ENCODE results near the gene ACTN1. TPM values are rescaled to one million over a fixed set of nuclear protein-coding genes. Genes with fewer than 3 reads are reported as not detected.
A peak's percentile ranks its signal among the peaks of the same experiment; 100 is the strongest.

ACTN1 gene
- total and polyA plus RNA-seq, 2 of the 8 experiments (the other 6 are each of a cell fraction or from before 2014, with no cell fraction given), result 236 to 262 TPM

DNA sequence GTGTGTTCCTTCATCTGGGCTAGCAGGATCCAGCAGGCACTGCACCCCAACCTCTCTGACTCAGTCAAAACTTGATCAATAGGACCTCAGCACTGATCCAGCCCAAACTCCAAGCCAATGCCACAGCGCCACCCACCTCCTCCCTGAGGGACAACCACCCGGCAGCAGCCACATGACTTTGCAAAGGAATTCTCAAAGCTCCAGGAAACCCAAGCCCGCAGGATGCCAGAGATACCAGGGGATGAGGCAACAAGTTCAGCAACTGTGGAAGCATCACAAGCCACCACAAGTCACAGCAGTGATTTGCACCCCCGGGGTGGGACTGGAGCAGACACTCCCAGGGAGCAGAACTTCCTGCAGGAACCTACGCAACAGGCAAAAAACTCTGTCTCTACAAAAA, 37.3 kb downstream of the ACTN1 start:
- H3K4me1 ChIP-seq (replicated peaks in 1 of 4; ENCODE audit: control insufficient read depth in 3 of 4, insufficient read depth in 4 of 4, low read length in 3 of 4), result peaks cover 2 to 44% (median 25%) of the 10 kb centered on the region in 4 experiments
- H4K20me1 ChIP-seq (replicated peaks in 1 of 2; ENCODE audit: control insufficient read depth in 1 of 2, insufficient read depth in 2 of 2, low read length in 2 of 2), result peaks cover 20 to 48% of the 10 kb centered on the region in 2 experiments
- 61% methylated on average over 5 of the region's 5 CpGs; no CpG with 5 or more reads in 1 of the 2 experiments for WGBS, 2 experiments (ENCODE audit: extremely low coverage in 1 of 2, insufficient coverage in 1 of 2, insufficient read length in 1 of 2, insufficient replicate concordance in 2 of 2, low coverage in 1 of 2, low lambda C conversion rate in 2 of 2, missing lambda C conversion rate in 1 of 2)
- FAIRE-seq (no peak), DNase-seq (ENCODE audit: low read depth in 1 of 2, low spot score in 2 of 2) (peak; percentile 74 to 82)
- no peak overlapping the region for H3K4ac ChIP-seq (replicated peaks; ENCODE audit: insufficient read length, low read depth, low read length)
- no peak overlapping the region for H3K27ac ChIP-seq (ENCODE audit: low read depth, low read length)
- peak overlapping the region; percentile 89; the same call in 1 of the 2 replicates for H2BK5ac ChIP-seq (ENCODE audit: low read depth, low read length)
- H3K4me3 ChIP-seq (ENCODE audit: extremely low read depth in 1 of 4, insufficient read depth in 2 of 4, low read depth in 3 of 4, low read length in 4 of 4), result no peak overlapping the region
- no peak overlapping the region for H3K56ac ChIP-seq (replicated peaks; ENCODE audit: insufficient read length, low read depth, low read length)
- H3K23me2 ChIP-seq (ENCODE audit: low read depth, low read length), result no peaks in the 10 kb centered on the region; the same call in 1 of the 2 replicates
- no peak overlapping the region for H3K23ac ChIP-seq (ENCODE audit: insufficient read length)
- H3K9ac ChIP-seq (replicated peaks in 1 of 4; ENCODE audit: extremely low read depth in 1 of 4, low read depth in 3 of 4, low read length in 3 of 4), result no peak overlapping the region
- H3K14ac ChIP-seq (ENCODE audit: insufficient read length), result no peak overlapping the region
- no peak overlapping the region for H2BK12ac ChIP-seq (ENCODE audit: low read depth, low read length)
- ChIA-PET CTCF (ENCODE audit: partially characterized antibody) (interaction anchor here (0.6 to 22.6 kb wide), 20 partner anchors 12 to 188 kb away, joined by 3 to 291 read pairs (median 4); partner anchors contain the start of gene ACTN1), POLR2A (ENCODE audit: partially characterized antibody) (interaction anchor here (0.7 to 1.9 kb wide), 6 partner anchors 10 to 38 kb away, joined by 3 to 5 read pairs (median 3); no protein-coding TSS in a partner anchor)
- peak overlapping the region in 1 of 2 experiments; percentile 6; a peak in 1 of 4 replicates for H3K4me2 ChIP-seq (ENCODE audit: insufficient read depth in 1 of 2, low read depth in 2 of 2, low read length in 2 of 2)
- peak overlapping the region; percentile 84 for H3K18ac ChIP-seq (ENCODE audit: extremely low read depth, low read length)
- peak overlapping the region; percentile 34; the same call in 1 of the 2 replicates for H2BK15ac ChIP-seq (ENCODE audit: low read length)
- no peaks in the 10 kb centered on the region for H3K9me3 ChIP-seq (ENCODE audit: insufficient read depth in 2 of 2, low read depth in 1 of 2, low read length in 1 of 2)
- H4K5ac ChIP-seq (ENCODE audit: insufficient read length, low read depth, low read length), result no peak overlapping the region
- H2AFZ ChIP-seq (ENCODE audit: low read length), result no peak overlapping the region
- H4K8ac ChIP-seq (ENCODE audit: extremely low read depth, insufficient read depth, low read length), result no peak overlapping the region
- no peak overlapping the region for H4K91ac ChIP-seq (replicated peaks; ENCODE audit: insufficient read length, low read length)
- H3K79me2 ChIP-seq (ENCODE audit: control insufficient read depth in 1 of 2, insufficient read depth in 2 of 2, low read length in 2 of 2), result peaks cover 7 to 99% of the 10 kb centered on the region in 2 experiments; a peak in 3 of 4 replicates
- H2BK120ac ChIP-seq (replicated peaks; ENCODE audit: low read depth, low read length), result no peak overlapping the region
- no peak overlapping the region for H2AK5ac ChIP-seq (ENCODE audit: low read depth, low read length)
- peaks cover 42% of the 10 kb centered on the region for H3K79me1 ChIP-seq (ENCODE audit: low read depth, low read length)
- no peaks in the 10 kb centered on the region for H3K36me3 ChIP-seq (ENCODE audit: control insufficient read depth in 2 of 4, insufficient read depth in 4 of 4, low read length in 3 of 4)
- H3K27me3 ChIP-seq (replicated peaks in 1 of 4; ENCODE audit: control insufficient read depth in 3 of 4, extremely low read depth in 1 of 4, insufficient read depth in 3 of 4, low read length in 3 of 4), result no peaks in the 10 kb centered on the region
- H2BK20ac ChIP-seq (ENCODE audit: low read length), result no peak overlapping the region
- TF ChIP-seq JUND (IDR thresholded peaks at IDR 0.05; ENCODE audit: low read length) (peak; percentile 70; the same call in 1 of the 2 replicates), EP300 (IDR thresholded peaks at IDR 0.05; ENCODE audit: borderline replicate concordance in 1 of 2, low read depth in 2 of 2, low read length in 2 of 2) (peak in 1 of 2 experiments; percentile 61; a peak in 1 of 3 replicates), TEAD4 (IDR thresholded peaks at IDR 0.05; ENCODE audit: low read depth, low read length) (peak; percentile 97), POU5F1 (IDR thresholded peaks at IDR 0.05; ENCODE audit: low read depth, low read length) (no peak), SP1 (IDR thresholded peaks at IDR 0.05; ENCODE audit: low read depth, low read length) (0 out of 2 replicates have a peak, but pooled peaks have one; percentile 47), KDM5A (IDR thresholded peaks at IDR 0.05; ENCODE audit: low read length) (no peak), CEBPB (IDR thresholded peaks at IDR 0.05; ENCODE audit: low read depth, low read length) (peak; percentile 97)
- TF ChIP-seq, protein P1, sequence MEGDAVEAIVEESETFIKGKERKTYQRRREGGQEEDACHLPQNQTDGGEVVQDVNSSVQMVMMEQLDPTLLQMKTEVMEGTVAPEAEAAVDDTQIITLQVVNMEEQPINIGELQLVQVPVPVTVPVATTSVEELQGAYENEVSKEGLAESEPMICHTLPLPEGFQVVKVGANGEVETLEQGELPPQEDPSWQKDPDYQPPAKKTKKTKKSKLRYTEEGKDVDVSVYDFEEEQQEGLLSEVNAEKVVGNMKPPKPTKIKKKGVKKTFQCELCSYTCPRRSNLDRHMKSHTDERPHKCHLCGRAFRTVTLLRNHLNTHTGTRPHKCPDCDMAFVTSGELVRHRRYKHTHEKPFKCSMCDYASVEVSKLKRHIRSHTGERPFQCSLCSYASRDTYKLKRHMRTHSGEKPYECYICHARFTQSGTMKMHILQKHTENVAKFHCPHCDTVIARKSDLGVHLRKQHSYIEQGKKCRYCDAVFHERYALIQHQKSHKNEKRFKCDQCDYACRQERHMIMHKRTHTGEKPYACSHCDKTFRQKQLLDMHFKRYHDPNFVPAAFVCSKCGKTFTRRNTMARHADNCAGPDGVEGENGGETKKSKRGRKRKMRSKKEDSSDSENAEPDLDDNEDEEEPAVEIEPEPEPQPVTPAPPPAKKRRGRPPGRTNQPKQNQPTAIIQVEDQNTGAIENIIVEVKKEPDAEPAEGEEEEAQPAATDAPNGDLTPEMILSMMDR (IDR thresholded peaks at IDR 0.05; ENCODE audit: control extremely low read depth in 1 of 3, insufficient read depth in 1 of 3, low read depth in 1 of 3, low read length in 3 of 3), result peak; percentile 72 to 83 (median 82)
- TF ChIP-seq, protein P2, sequence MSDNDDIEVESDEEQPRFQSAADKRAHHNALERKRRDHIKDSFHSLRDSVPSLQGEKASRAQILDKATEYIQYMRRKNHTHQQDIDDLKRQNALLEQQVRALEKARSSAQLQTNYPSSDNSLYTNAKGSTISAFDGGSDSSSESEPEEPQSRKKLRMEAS (IDR thresholded peaks at IDR 0.05), result peak; percentile 67
- TF ChIP-seq, protein P3, sequence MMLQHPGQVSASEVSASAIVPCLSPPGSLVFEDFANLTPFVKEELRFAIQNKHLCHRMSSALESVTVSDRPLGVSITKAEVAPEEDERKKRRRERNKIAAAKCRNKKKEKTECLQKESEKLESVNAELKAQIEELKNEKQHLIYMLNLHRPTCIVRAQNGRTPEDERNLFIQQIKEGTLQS (IDR thresholded peaks at IDR 0.05; ENCODE audit: insufficient read depth, low read depth, low read length), result peak; percentile 91

All from H1 (cell line).